Right lobe of liver (tissue), 4 donors: Measurements from ENCODE around the gene MOCS1.

Experiments
- POLR2A ChIP-seq: fragments of 450-650 bp; IDR thresholded peaks from one replicate; pipeline ENCODE4 v1.6.1; 2017; ENCODE audit warnings: antibody characterized with exemption, mild to moderate bottlenecking
- TF ChIP-seq, protein P1 (sequence below), 4 donors: fragments of 200-600 bp in 3 of 4; fragments of 450-650 bp in 1 of 4; IDR thresholded peaks; one replicate each; pipeline versions ENCODE4 v1.5.1 to v1.8.0; 2016 to 2022; ENCODE audit warnings: antibody characterized with exemption in 4 of 4, mild to moderate bottlenecking in 2 of 4
- donor health status: DM: no; HTN: no; CAD: no.
- donor health status: DM: no; HTN: no; CAD: no.
- donor health status: DM: no; HTN: yes; CAD: no.

DNA sequence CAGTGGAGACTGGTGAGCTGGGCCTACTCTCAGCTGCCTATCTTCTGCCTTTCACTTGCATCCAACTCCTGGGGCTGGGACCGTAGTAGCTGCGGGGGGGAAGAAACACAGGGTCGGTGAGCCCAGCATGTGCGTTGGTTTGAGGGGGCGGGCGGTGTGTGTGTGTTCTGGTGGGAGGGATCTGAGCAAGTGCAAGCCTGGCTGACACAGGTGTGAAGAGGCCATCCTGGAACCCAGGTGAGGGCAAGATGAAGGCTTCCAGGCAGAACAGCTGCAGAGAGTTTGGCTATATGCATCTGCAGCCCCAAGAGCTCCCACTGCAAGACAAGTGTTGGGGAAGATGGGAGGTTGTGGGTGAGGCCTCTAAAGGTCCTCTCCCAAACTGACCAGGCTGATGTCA, 30.6 kb downstream of the MOCS1 start:
- TF ChIP-seq, protein P1, sequence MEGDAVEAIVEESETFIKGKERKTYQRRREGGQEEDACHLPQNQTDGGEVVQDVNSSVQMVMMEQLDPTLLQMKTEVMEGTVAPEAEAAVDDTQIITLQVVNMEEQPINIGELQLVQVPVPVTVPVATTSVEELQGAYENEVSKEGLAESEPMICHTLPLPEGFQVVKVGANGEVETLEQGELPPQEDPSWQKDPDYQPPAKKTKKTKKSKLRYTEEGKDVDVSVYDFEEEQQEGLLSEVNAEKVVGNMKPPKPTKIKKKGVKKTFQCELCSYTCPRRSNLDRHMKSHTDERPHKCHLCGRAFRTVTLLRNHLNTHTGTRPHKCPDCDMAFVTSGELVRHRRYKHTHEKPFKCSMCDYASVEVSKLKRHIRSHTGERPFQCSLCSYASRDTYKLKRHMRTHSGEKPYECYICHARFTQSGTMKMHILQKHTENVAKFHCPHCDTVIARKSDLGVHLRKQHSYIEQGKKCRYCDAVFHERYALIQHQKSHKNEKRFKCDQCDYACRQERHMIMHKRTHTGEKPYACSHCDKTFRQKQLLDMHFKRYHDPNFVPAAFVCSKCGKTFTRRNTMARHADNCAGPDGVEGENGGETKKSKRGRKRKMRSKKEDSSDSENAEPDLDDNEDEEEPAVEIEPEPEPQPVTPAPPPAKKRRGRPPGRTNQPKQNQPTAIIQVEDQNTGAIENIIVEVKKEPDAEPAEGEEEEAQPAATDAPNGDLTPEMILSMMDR (IDR thresholded peaks at IDR 0.05), result no peak
- no peak for TF ChIP-seq POLR2A
